Smooth muscle cell (in vitro differentiated cells): ENCODE results near the gene RASGRP2. TPM values are rescaled to one million over a fixed set of nuclear protein-coding genes. Genes with fewer than 3 reads are reported as not detected.

Experiments used
- DNase-seq: peaks from one replicate; lab custom pipeline; 2025; ENCODE audit not compliant: unreplicated experiment; lab: John Stamatoyannopoulos, UW
- H2AFZ ChIP-seq: fragments of 200-600 bp; sonication (generic); 2 replicates; pipeline ENCODE4 v1.6.0; 2016; ENCODE audit warnings: antibody characterized with exemption, low read depth, mild to moderate bottlenecking
- H3F3A ChIP-seq: fragments of 200-600 bp; sonication (generic); 2 replicates; pipeline ENCODE4 v1.6.0; 2017; ENCODE audit warnings: antibody characterized with exemption, low read depth
- H3K27ac ChIP-seq: fragments of 200-600 bp; sonication (generic); 2 replicates; pipeline ENCODE4 v1.5.1; 2016; ENCODE audit warnings: low read depth, mild to moderate bottlenecking
- H3K27me3 ChIP-seq: fragments of 200-600 bp; sonication (generic); 2 replicates; pipeline ENCODE4 v1.6.1; 2016; ENCODE audit warnings: low read depth, mild to moderate bottlenecking
- H3K36me3 ChIP-seq: fragments of 200-600 bp; sonication (generic); 2 replicates; pipeline ENCODE4 v1.5.1; 2016; ENCODE audit warnings: low read depth
- H3K4me1 ChIP-seq: fragments of 200-600 bp; sonication (generic); 2 replicates; pipeline ENCODE4 v1.5.1; 2016; ENCODE audit warnings: low read depth
- H3K4me2 ChIP-seq: fragments of 200-600 bp; sonication (generic); 2 replicates; pipeline ENCODE4 v1.6.0; 2016; ENCODE audit warnings: mild to moderate bottlenecking
- H3K4me3 ChIP-seq: fragments of 200-600 bp; sonication (generic); 2 replicates; pipeline ENCODE4 v1.5.1; 2016; ENCODE audit warnings: mild to moderate bottlenecking
- H3K79me2 ChIP-seq: fragments of 200-600 bp; sonication (generic); 2 replicates; pipeline ENCODE4 v1.6.0; 2016; ENCODE audit warnings: low read depth, mild to moderate bottlenecking
- H3K9ac ChIP-seq: fragments of 200-600 bp; sonication (generic); 2 replicates; pipeline ENCODE4 v1.6.0; 2016; ENCODE audit warnings: low read depth
- H3K9me3 ChIP-seq: fragments of 200-600 bp; sonication (generic); replicated peaks from 2 replicates; pipeline ENCODE4 v1.5.1; 2016; ENCODE audit warnings: low read depth
- H4K20me1 ChIP-seq: fragments of 200-600 bp; sonication (generic); 2 replicates; pipeline ENCODE4 v1.6.0; 2016; ENCODE audit warnings: low read depth
- WGBS: methylation state at CpG from one replicate; pipeline ENCODE4 v1.1.7; 2016; ENCODE audit warnings: low lambda C conversion rate; 5-methylcytosine and 5-hydroxymethylcytosine counted together
- polyA plus RNA-seq: library from polyadenylated mRNA; unstranded; fragments of >200 nt; fragmentation: Nextera tagmentation; extraction: Ambion mirVana; gene quantifications from 2 replicates; pipeline ENCODE4 v1.2.1, GENCODE V29; 2016
- total RNA-seq: library from RNA; depleted of rRNA; stranded (reverse); fragments of >200 nt; gene quantifications from 2 replicates; pipeline ENCODE4 v1.2.3, GENCODE V29; 2014
- TF ChIP-seq, protein P1 (sequence below): fragments of 200-600 bp; sonication (generic); IDR thresholded peaks from 2 replicates; pipeline ENCODE4 v1.5.1; 2017; ENCODE audit warnings: borderline replicate concordance, mild to moderate bottlenecking, antibody characterized with exemption; ENCODE audit not compliant: insufficient read depth, poor library complexity, severe bottlenecking

Gene RASGRP2
- total and polyA plus RNA-seq, 2 experiments from 2014 or later = 0.78 to 2.9 TPM

DNA sequence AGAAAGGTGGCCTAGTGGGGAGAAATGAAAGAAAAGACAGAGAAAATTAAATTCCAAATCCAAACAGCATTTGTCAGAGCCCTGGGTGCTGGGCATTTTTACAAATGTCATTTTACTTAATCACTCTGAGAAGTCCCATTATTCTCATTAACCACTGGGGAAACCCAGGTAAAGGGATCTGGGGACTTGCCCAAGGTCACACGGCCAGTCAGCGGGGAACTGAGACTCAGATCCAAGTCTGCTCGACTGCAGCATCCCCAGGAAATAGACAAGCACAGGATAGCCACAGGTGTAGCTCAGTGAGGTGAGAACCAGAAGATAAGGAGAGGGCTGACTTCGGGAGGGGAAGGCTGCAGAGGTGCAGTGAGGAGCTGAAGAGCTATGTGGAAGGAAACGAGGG lies 28.8 kb downstream of the RASGRP2 start:
- Histone ChIP-seq H3K4me3 (no peak overlapping the region), H3K27me3 (peaks cover 61% of the 10 kb centered on the region), H2AFZ (no peak overlapping the region), H3K9ac (no peak overlapping the region), H3K79me2 (no peaks in the 10 kb centered on the region), H3K36me3 (no peaks in the 10 kb centered on the region), H3F3A (no peaks in the 10 kb centered on the region), H4K20me1 (no peaks in the 10 kb centered on the region), H3K4me1 (no peaks in the 10 kb centered on the region), H3K27ac (no peak overlapping the region), H3K4me2 (no peak overlapping the region), H3K9me3 (no peaks in the 10 kb centered on the region)
- TF ChIP-seq, protein P1, sequence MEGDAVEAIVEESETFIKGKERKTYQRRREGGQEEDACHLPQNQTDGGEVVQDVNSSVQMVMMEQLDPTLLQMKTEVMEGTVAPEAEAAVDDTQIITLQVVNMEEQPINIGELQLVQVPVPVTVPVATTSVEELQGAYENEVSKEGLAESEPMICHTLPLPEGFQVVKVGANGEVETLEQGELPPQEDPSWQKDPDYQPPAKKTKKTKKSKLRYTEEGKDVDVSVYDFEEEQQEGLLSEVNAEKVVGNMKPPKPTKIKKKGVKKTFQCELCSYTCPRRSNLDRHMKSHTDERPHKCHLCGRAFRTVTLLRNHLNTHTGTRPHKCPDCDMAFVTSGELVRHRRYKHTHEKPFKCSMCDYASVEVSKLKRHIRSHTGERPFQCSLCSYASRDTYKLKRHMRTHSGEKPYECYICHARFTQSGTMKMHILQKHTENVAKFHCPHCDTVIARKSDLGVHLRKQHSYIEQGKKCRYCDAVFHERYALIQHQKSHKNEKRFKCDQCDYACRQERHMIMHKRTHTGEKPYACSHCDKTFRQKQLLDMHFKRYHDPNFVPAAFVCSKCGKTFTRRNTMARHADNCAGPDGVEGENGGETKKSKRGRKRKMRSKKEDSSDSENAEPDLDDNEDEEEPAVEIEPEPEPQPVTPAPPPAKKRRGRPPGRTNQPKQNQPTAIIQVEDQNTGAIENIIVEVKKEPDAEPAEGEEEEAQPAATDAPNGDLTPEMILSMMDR = no peak
- 76% methylated on average over 5 of the region's 5 CpGs for WGBS
- DNase-seq = no peak

DNA sequence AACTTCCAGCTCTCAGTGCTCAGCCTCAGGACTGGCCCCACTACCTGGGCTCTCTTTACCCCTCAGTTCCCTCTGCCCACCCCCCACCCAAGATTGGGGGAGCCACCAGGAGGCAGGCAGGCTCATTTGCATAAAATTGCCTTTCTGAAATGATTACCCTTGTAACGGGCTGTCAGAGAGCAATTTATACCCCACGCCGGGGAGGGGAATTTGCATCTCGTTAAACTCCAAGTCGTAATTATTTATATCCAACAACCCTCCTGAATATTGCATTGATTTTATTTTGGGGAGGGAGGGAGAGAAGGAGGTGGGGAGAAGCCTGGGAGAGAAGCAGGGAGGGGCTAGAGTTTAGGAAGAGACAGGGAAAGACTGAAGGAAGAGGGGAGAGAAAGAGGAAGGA lies 29.3 kb downstream of the RASGRP2 start:
- Histone ChIP-seq H3K9me3 (no peaks in the 10 kb centered on the region), H3K36me3 (no peaks in the 10 kb centered on the region), H3F3A (no peaks in the 10 kb centered on the region), H3K9ac (no peak overlapping the region), H3K4me2 (no peak overlapping the region), H3K4me1 (no peaks in the 10 kb centered on the region), H3K27me3 (peaks cover 57% of the 10 kb centered on the region), H3K27ac (no peak overlapping the region), H2AFZ (no peak overlapping the region), H4K20me1 (no peaks in the 10 kb centered on the region), H3K4me3 (no peak overlapping the region), H3K79me2 (no peaks in the 10 kb centered on the region)
- no peak for DNase-seq
- 83% methylated on average over 5 of the region's 5 CpGs for WGBS
- TF ChIP-seq, protein P1 = no peak

GRCh38 chr11:64713781-64714363 lies 30.1 kb downstream of the RASGRP2 start:
- no peak overlapping the region for H2AFZ ChIP-seq
- H3K4me3 ChIP-seq = no peak overlapping the region
- H3K4me1 ChIP-seq = no peaks in the 10 kb centered on the region
- H4K20me1 ChIP-seq = no peaks in the 10 kb centered on the region
- no peak for DNase-seq
- no peaks in the 10 kb centered on the region for H3F3A ChIP-seq
- H3K4me2 ChIP-seq = peak overlapping the region; percentile 71
- peaks cover 52% of the 10 kb centered on the region for H3K27me3 ChIP-seq
- no peak overlapping the region for H3K9ac ChIP-seq
- no peaks in the 10 kb centered on the region for H3K36me3 ChIP-seq
- WGBS = 8% methylated on average over 25 of the region's 39 CpGs
- no peaks in the 10 kb centered on the region for H3K79me2 ChIP-seq
- TF ChIP-seq, protein P1 = no peak
- no peaks in the 10 kb centered on the region for H3K9me3 ChIP-seq
- H3K27ac ChIP-seq = no peak overlapping the region
